Left lung (tissue), 10 donors: Measurements from ENCODE around the gene PLA2G5. TPM values are rescaled to one million over a fixed set of nuclear protein-coding genes. Genes with fewer than 3 reads are reported as not detected.

Experiments
- ATAC-seq: fragments of 200-7000 bp; cut with Tn5 transposase; one replicate; pipeline ENCODE4 v1.9.1; 2020; ENCODE audit warnings: moderate library complexity
- DNase-seq, 4 donors: peaks; one replicate each; pipeline ENCODE4 v3.0.0-alpha.2; 2013 to 2020
- H3K27ac ChIP-seq, 2 donors: fragments of 200-600 bp; sonication (generic) in 1 of 2; one replicate each; pipeline versions ENCODE4 v1.5.0 to v1.8.0; 2020 to 2021
- H3K27me3 ChIP-seq, 2 donors: fragments of 200-600 bp; sonication (generic) in 1 of 2; one replicate each; pipeline versions ENCODE4 v1.5.0 to v1.8.0; 2020 to 2021
- H3K36me3 ChIP-seq, 2 donors: fragments of 200-600 bp; sonication (generic) in 1 of 2; one replicate each; pipeline versions ENCODE4 v1.5.0 to v1.8.0; 2020 to 2021
- H3K4me1 ChIP-seq, 2 donors: fragments of 200-600 bp; one replicate each; pipeline ENCODE4 v1.8.0; 2021
- H3K4me3 ChIP-seq, 2 donors: fragments of 200-600 bp; sonication (generic) in 1 of 2; one replicate each; pipeline versions ENCODE4 v1.5.0 to v1.8.0; 2020 to 2021; ENCODE audit warnings: mild to moderate bottlenecking in 1 of 2
- H3K9me3 ChIP-seq, 2 donors: fragments of 200-600 bp; sonication (generic) in 1 of 2; one replicate each; pipeline versions ENCODE4 v1.5.0 to v1.8.0; 2020 to 2021
- intact Hi-C, 2 donors: fragments of 100-400 bp; cut with DNase I; formaldehyde crosslinking; loops; one replicate each; pipeline versions ENCODE4 v1.11.2 to v1.14.2; 2022
- polyA plus RNA-seq, 6 donors: library from polyadenylated mRNA; unstranded; fragments of 120-200 nt; gene quantifications; one replicate each; pipeline ENCODE4 v1.2.1, GENCODE V29; 2013; ENCODE audit not compliant: insufficient read length in 6 of 6
- total RNA-seq, 2 donors: library from RNA; stranded (reverse); fragmentation: NEBNext Ultra II Directional; extraction: Animal tissue kit (Norgen Biotek cat#: 25700); gene quantifications; one replicate each; pipeline ENCODE4 v1.2.1, GENCODE V29; 2021
- TF ChIP-seq, protein P1 (sequence below), 2 donors: fragments of 200-600 bp; sonication (generic) in 1 of 2; IDR thresholded peaks; one replicate each; pipeline versions ENCODE4 v1.5.0 to v1.8.0; 2021; ENCODE audit warnings: antibody characterized with exemption in 2 of 2
- donor health status: DM: no; HTN: yes; CAD: no.
- donor health status: DM: no; HTN: no; CAD: no.

PLA2G5 gene
- total and polyA plus RNA-seq, 8 donors: 0.41 to 5.5 (median 0.92) TPM

- no peak overlapping the region for H3K4me3 ChIP-seq
Observed at GRCh38 chr1:20031161-20031560, 38.8 kb upstream of the PLA2G5 start.

GRCh38 chr1:20031836-20032235, 38.2 kb upstream of the PLA2G5 start:
- intact Hi-C loops: no loop called here
- ATAC-seq (no peak), DNase-seq (no peak)
- peaks cover 0 to 17% of the 10 kb centered on the region in 2 donors for H3K9me3 ChIP-seq
- no peak overlapping the region for H3K27ac ChIP-seq
- H3K4me3 ChIP-seq: no peak overlapping the region
- H3K4me1 ChIP-seq: no peaks in the 10 kb centered on the region
- H3K36me3 ChIP-seq: no peaks in the 10 kb centered on the region
- TF ChIP-seq, protein P1, sequence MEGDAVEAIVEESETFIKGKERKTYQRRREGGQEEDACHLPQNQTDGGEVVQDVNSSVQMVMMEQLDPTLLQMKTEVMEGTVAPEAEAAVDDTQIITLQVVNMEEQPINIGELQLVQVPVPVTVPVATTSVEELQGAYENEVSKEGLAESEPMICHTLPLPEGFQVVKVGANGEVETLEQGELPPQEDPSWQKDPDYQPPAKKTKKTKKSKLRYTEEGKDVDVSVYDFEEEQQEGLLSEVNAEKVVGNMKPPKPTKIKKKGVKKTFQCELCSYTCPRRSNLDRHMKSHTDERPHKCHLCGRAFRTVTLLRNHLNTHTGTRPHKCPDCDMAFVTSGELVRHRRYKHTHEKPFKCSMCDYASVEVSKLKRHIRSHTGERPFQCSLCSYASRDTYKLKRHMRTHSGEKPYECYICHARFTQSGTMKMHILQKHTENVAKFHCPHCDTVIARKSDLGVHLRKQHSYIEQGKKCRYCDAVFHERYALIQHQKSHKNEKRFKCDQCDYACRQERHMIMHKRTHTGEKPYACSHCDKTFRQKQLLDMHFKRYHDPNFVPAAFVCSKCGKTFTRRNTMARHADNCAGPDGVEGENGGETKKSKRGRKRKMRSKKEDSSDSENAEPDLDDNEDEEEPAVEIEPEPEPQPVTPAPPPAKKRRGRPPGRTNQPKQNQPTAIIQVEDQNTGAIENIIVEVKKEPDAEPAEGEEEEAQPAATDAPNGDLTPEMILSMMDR (IDR thresholded peaks at IDR 0.05): no peak
- peaks cover 0 to 14% of the 10 kb centered on the region in 2 donors for H3K27me3 ChIP-seq

More at GRCh38 chr1:20031161-20031560, 38.8 kb upstream of the PLA2G5 start:
- Histone ChIP-seq H3K36me3 (no peaks in the 10 kb centered on the region), H3K9me3 (peaks cover 0 to 10% of the 10 kb centered on the region in 2 donors), H3K27ac (no peak overlapping the region), H3K4me1 (no peaks in the 10 kb centered on the region), H3K27me3 (peaks cover 0 to 14% of the 10 kb centered on the region in 2 donors)
- TF ChIP-seq, protein P1 (IDR thresholded peaks at IDR 0.05): no peak
- intact Hi-C loops: no loop called here
- no peak for DNase-seq
- ATAC-seq: no peak

- TF ChIP-seq, protein P1 (IDR thresholded peaks at IDR 0.05): no peak
- DNase-seq (no peak), ATAC-seq (no peak)
- H3K4me1 ChIP-seq: no peaks in the 10 kb centered on the region
- no peaks in the 10 kb centered on the region for H3K36me3 ChIP-seq
- H3K9me3 ChIP-seq: peaks cover 0 to 18% of the 10 kb centered on the region in 2 donors
- peaks cover 0 to 14% of the 10 kb centered on the region in 2 donors for H3K27me3 ChIP-seq
- H3K4me3 ChIP-seq: no peak overlapping the region
- no peak overlapping the region for H3K27ac ChIP-seq
- intact Hi-C loops: no loop called here
Observed at GRCh38 chr1:20032425-20032824, 37.6 kb upstream of the PLA2G5 start.

DNA sequence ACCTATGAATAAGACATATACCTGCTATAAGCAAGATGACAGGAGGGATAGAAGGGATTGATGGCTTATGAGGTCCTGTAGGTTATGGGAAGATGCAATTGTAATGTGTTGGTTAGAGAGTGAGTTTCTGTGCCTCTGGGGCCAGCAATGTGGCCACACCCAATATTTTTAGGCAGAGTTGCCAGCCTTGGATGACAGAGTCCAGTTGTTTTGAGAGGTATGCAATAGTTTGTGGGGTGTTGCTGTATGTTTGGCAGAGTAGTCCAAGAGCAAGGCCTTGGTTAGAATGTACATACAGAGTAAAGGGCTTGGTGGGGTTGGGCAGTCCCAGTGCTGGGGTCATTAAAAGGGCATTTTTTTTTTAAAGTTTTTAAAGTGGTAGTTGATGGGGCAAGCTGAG, 36.6 kb upstream of the PLA2G5 start:
- H3K4me1 ChIP-seq: no peaks in the 10 kb centered on the region
- intact Hi-C loops: no loop called here
- TF ChIP-seq, protein P1 (IDR thresholded peaks at IDR 0.05): no peak
- no peak for DNase-seq
- H3K4me3 ChIP-seq: no peak overlapping the region
- peaks cover 0 to 18% of the 10 kb centered on the region in 2 donors for H3K9me3 ChIP-seq
- H3K27ac ChIP-seq: no peak overlapping the region
- H3K27me3 ChIP-seq: peaks cover 0 to 9% of the 10 kb centered on the region in 2 donors
- no peak for ATAC-seq
- H3K36me3 ChIP-seq: no peaks in the 10 kb centered on the region

- intact Hi-C loops: no loop called here
- no peaks in the 10 kb centered on the region for H3K36me3 ChIP-seq
- DNase-seq: no peak
Observed at GRCh38 chr1:20035114-20035513, 34.9 kb upstream of the PLA2G5 start.

More at GRCh38 chr1:20035114-20035513, 34.9 kb upstream of the PLA2G5 start:
- Histone ChIP-seq H3K4me1 (no peaks in the 10 kb centered on the region), H3K9me3 (peaks cover 0 to 18% of the 10 kb centered on the region in 2 donors), H3K27ac (no peak overlapping the region), H3K4me3 (no peak overlapping the region), H3K27me3 (no peaks in the 10 kb centered on the region)
- ATAC-seq: no peak
- TF ChIP-seq, protein P1 (IDR thresholded peaks at IDR 0.05): no peak
